ENCODE results near the gene LBP.
"Not testable (repeated sequence)": the region's sequence is repeated elsewhere in the genome, so short reads cannot be mapped to it uniquely, and the experiment has no call there.

Gene LBP

DNA sequence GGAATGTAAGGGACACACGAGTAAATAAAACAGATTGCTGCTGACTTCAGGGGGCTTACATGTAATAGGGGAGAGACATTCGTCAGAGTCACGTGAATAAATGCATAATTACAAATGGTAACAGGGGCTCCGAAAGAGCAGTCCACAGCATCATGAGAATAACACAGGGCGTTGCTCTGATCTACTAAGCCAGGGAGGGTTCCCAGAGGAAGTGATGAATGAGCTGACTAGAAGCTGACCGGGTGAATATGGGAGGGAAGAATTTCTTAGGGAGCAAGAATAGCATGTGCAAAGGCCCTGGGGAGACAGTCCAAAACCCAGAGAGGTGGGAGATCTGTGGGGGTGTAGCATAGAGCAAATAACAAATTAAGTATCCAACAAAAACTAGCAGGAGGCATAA, 39.9 kb upstream of the LBP start:
- Histone ChIP-seq H3K4me1 (ENCODE audit: control insufficient read depth in 1 of 2, insufficient read depth in 2 of 2, low read length in 2 of 2) (peaks cover 0 to 7% of the 10 kb centered on the region in 2 donors), H3K27me3 (ENCODE audit: control insufficient read depth in 1 of 2, insufficient read depth in 2 of 2, low read length in 2 of 2) (peaks cover 4 to 13% of the 10 kb centered on the region in 2 donors), H3K9me3 (ENCODE audit: control insufficient read depth in 1 of 2, low read length in 2 of 2) (no peaks in the 10 kb centered on the region), H3K36me3 (ENCODE audit: control insufficient read depth in 1 of 2, insufficient read depth in 2 of 2, low read length in 2 of 2) (no peaks in the 10 kb centered on the region), H3K4me3 (ENCODE audit: low read depth in 1 of 2, low read length in 2 of 2) (no peak overlapping the region), H3K9ac (ENCODE audit: low read depth in 1 of 2, low read length in 2 of 2) (no peak overlapping the region), H3K27ac (ENCODE audit: low read depth, low read length) (no peak overlapping the region)

GRCh38 chr20:38307371-38308046, 38.8 kb upstream of the LBP start:
- H3K4me1 ChIP-seq (ENCODE audit: control insufficient read depth in 1 of 2, insufficient read depth in 2 of 2, low read length in 2 of 2): peaks cover 0 to 7% of the 10 kb centered on the region in 2 donors
- H3K27me3 ChIP-seq (ENCODE audit: control insufficient read depth in 1 of 2, insufficient read depth in 2 of 2, low read length in 2 of 2): peaks cover 4 to 13% of the 10 kb centered on the region in 2 donors
- no peak overlapping the region for H3K4me3 ChIP-seq (ENCODE audit: low read depth in 1 of 2, low read length in 2 of 2)
- no peak overlapping the region for H3K27ac ChIP-seq (ENCODE audit: low read depth, low read length)
- H3K9me3 ChIP-seq (ENCODE audit: control insufficient read depth in 1 of 2, low read length in 2 of 2): no peaks in the 10 kb centered on the region
- H3K36me3 ChIP-seq (ENCODE audit: control insufficient read depth in 1 of 2, insufficient read depth in 2 of 2, low read length in 2 of 2): no peaks in the 10 kb centered on the region
- H3K9ac ChIP-seq (ENCODE audit: low read depth in 1 of 2, low read length in 2 of 2): no peak overlapping the region

DNA sequence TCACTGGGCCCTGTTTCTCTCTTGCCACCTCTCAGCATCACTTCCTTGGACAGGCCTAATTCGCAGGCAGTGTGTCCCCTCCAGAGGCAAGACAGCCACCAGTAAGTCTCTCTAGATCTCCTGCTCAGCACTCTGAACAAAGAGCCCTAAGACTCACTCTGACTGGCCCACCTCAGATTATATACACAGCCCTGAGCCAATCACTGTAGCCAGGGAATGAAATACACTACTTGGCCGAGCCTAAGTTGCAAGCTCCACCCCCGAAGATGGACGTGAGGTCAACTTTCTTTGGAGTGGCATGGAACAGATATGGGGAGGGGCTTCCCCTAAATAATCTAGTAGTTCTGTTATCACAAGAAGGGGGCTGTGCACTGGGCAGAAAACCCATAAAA, 38.2 kb upstream of the LBP start:
- Histone ChIP-seq H3K4me3 (ENCODE audit: low read depth in 1 of 2, low read length in 2 of 2) (no peak overlapping the region), H3K36me3 (ENCODE audit: control insufficient read depth in 1 of 2, insufficient read depth in 2 of 2, low read length in 2 of 2) (no peaks in the 10 kb centered on the region), H3K4me1 (ENCODE audit: control insufficient read depth in 1 of 2, insufficient read depth in 2 of 2, low read length in 2 of 2) (peaks cover 0 to 7% of the 10 kb centered on the region in 2 donors), H3K9ac (ENCODE audit: low read depth in 1 of 2, low read length in 2 of 2) (no peak overlapping the region), H3K9me3 (ENCODE audit: control insufficient read depth in 1 of 2, low read length in 2 of 2) (no peaks in the 10 kb centered on the region), H3K27ac (ENCODE audit: low read depth, low read length) (no peak overlapping the region), H3K27me3 (ENCODE audit: control insufficient read depth in 1 of 2, insufficient read depth in 2 of 2, low read length in 2 of 2) (peaks cover 0 to 10% of the 10 kb centered on the region in 2 donors)

DNA sequence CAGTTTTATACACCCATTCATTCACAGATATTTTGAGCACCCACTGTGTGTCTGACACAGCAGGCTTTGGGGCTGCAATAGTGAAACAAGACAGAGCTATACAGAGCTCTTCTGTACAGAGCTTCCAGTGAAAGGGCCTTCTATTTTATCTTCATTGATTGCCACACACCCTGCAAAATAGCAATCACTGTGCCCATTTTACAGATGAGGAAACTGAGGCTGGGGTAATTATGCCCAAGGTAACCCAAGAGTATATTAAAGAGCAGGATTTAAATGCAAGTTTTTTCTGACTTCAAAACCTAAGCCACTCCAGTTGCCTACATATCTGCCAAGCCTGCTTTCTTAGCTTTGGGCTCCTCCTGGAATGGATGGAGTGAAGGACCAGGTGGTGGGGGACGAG, 37.8 kb upstream of the LBP start:
- H3K4me1 ChIP-seq (ENCODE audit: control insufficient read depth in 1 of 2, insufficient read depth in 2 of 2, low read length in 2 of 2): peaks cover 0 to 7% of the 10 kb centered on the region in 2 donors
- no peaks in the 10 kb centered on the region for H3K36me3 ChIP-seq (ENCODE audit: control insufficient read depth in 1 of 2, insufficient read depth in 2 of 2, low read length in 2 of 2)
- H3K27me3 ChIP-seq (ENCODE audit: control insufficient read depth in 1 of 2, insufficient read depth in 2 of 2, low read length in 2 of 2): peaks cover 0 to 10% of the 10 kb centered on the region in 2 donors
- H3K9me3 ChIP-seq (ENCODE audit: control insufficient read depth in 1 of 2, low read length in 2 of 2): no peaks in the 10 kb centered on the region
- H3K27ac ChIP-seq (ENCODE audit: low read depth, low read length): no peak overlapping the region
- no peak overlapping the region for H3K4me3 ChIP-seq (ENCODE audit: low read depth in 1 of 2, low read length in 2 of 2)
- no peak overlapping the region for H3K9ac ChIP-seq (ENCODE audit: low read depth in 1 of 2, low read length in 2 of 2)

GRCh38 chr20:38311091-38311490, 35.2 kb upstream of the LBP start:
- no peaks in the 10 kb centered on the region for H3K4me1 ChIP-seq (ENCODE audit: control insufficient read depth in 1 of 2, insufficient read depth in 2 of 2, low read length in 2 of 2)
- H3K9ac ChIP-seq (ENCODE audit: low read depth in 1 of 2, low read length in 2 of 2): no peak overlapping the region
- no peaks in the 10 kb centered on the region for H3K9me3 ChIP-seq (ENCODE audit: control insufficient read depth in 1 of 2, low read length in 2 of 2)
- H3K27ac ChIP-seq (ENCODE audit: low read depth, low read length): no peak overlapping the region
- no peaks in the 10 kb centered on the region for H3K27me3 ChIP-seq (ENCODE audit: control insufficient read depth in 1 of 2, insufficient read depth in 2 of 2, low read length in 2 of 2)
- no peaks in the 10 kb centered on the region for H3K36me3 ChIP-seq (ENCODE audit: control insufficient read depth in 1 of 2, insufficient read depth in 2 of 2, low read length in 2 of 2)
- no peak overlapping the region for H3K4me3 ChIP-seq (ENCODE audit: low read depth in 1 of 2, low read length in 2 of 2)

GRCh38 chr20:38311491-38311890, 34.8 kb upstream of the LBP start:
- no peaks in the 10 kb centered on the region for H3K9me3 ChIP-seq (ENCODE audit: control insufficient read depth in 1 of 2, low read length in 2 of 2)
- no peaks in the 10 kb centered on the region for H3K36me3 ChIP-seq (ENCODE audit: control insufficient read depth in 1 of 2, insufficient read depth in 2 of 2, low read length in 2 of 2)
- H3K9ac ChIP-seq (ENCODE audit: low read depth in 1 of 2, low read length in 2 of 2): no peak overlapping the region
- no peak overlapping the region for H3K4me3 ChIP-seq (ENCODE audit: low read depth in 1 of 2, low read length in 2 of 2)
- no peaks in the 10 kb centered on the region for H3K4me1 ChIP-seq (ENCODE audit: control insufficient read depth in 1 of 2, insufficient read depth in 2 of 2, low read length in 2 of 2)
- no peak overlapping the region for H3K27ac ChIP-seq (ENCODE audit: low read depth, low read length)
- H3K27me3 ChIP-seq (ENCODE audit: control insufficient read depth in 1 of 2, insufficient read depth in 2 of 2, low read length in 2 of 2): no peaks in the 10 kb centered on the region

DNA sequence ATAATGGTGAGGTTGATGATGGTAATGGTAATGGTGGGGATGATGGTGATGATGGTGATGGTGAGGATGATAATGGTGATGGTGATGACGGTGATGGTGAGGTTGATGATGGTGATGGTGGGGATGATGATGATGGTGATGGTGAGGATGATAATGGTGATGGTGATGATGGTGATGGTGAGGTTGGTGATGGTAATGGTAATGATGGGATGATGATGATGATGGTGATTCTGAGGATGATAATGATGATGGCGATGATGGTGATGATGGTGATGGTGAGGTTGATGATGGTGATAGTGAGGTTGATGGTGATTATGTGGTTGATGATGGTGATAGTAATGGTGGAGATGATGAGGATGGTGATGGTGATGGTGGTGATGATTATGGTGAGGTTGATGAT, 32.6 kb upstream of the LBP start:
- Histone ChIP-seq H3K4me3 (ENCODE audit: low read depth in 1 of 2, low read length in 2 of 2) (no peak overlapping the region), H3K4me1 (ENCODE audit: control insufficient read depth in 1 of 2, insufficient read depth in 2 of 2, low read length in 2 of 2) (no peaks in the 10 kb centered on the region), H3K9ac (ENCODE audit: low read depth in 1 of 2, low read length in 2 of 2) (no peak overlapping the region), H3K27ac (ENCODE audit: low read depth, low read length) (no peak overlapping the region), H3K9me3 (ENCODE audit: control insufficient read depth in 1 of 2, low read length in 2 of 2) (no peaks in the 10 kb centered on the region), H3K27me3 (ENCODE audit: control insufficient read depth in 1 of 2, insufficient read depth in 2 of 2, low read length in 2 of 2) (no peaks in the 10 kb centered on the region), H3K36me3 (ENCODE audit: control insufficient read depth in 1 of 2, insufficient read depth in 2 of 2, low read length in 2 of 2) (no peaks in the 10 kb centered on the region)

- H3K27me3 ChIP-seq (ENCODE audit: control insufficient read depth in 1 of 2, insufficient read depth in 2 of 2, low read length in 2 of 2); H3K36me3 ChIP-seq (ENCODE audit: control insufficient read depth in 1 of 2, insufficient read depth in 2 of 2, low read length in 2 of 2); H3K4me3 ChIP-seq (ENCODE audit: low read depth in 1 of 2, low read length in 2 of 2); H3K4me1 ChIP-seq (ENCODE audit: control insufficient read depth in 1 of 2, insufficient read depth in 2 of 2, low read length in 2 of 2); H3K9me3 ChIP-seq (ENCODE audit: control insufficient read depth in 1 of 2, low read length in 2 of 2); H3K9ac ChIP-seq (ENCODE audit: low read depth in 1 of 2, low read length in 2 of 2); H3K27ac ChIP-seq (ENCODE audit: low read depth, low read length): not testable (repeated sequence)
Observed at GRCh38 chr20:38314350-38314749, 31.9 kb upstream of the LBP start.

DNA sequence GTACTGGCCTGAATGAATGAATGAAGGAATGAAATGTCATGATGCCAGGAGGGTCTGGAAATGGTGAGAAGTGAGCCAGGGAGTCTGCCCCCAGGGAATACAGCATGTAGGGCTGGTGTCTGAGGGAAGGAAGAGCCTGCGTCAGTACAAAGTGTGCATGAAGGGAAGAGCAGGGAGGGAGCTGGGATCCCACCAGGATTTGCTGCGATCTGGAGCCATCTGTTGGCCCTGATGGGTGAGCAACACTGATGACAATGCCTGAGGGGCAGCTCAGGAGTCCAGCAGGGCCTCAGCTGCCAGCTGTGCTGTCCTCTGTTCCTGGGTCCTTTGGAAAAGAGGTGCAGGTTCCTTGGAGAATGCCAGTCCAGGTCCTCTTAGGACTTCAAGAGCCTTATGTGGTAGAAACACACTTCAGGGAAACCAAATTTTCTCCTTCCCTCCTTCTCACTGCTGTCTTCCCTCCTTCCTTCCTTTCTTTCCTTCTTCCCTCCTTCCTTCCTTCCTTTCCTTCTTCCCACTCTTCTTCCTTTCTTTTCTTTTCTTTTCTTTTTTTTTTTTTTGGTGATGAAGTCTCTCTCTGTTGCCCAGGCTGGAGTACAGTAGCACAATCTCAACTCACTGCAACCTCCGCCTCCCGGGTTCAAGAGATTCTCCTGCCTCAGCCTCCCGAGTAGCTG, 30.9 kb upstream of the LBP start:
- Histone ChIP-seq H3K27me3 (ENCODE audit: control insufficient read depth in 1 of 2, insufficient read depth in 2 of 2, low read length in 2 of 2) (no peaks in the 10 kb centered on the region), H3K4me3 (ENCODE audit: low read depth in 1 of 2, low read length in 2 of 2) (no peak overlapping the region), H3K27ac (ENCODE audit: low read depth, low read length) (no peak overlapping the region), H3K9ac (ENCODE audit: low read depth in 1 of 2, low read length in 2 of 2) (no peak overlapping the region), H3K4me1 (ENCODE audit: control insufficient read depth in 1 of 2, insufficient read depth in 2 of 2, low read length in 2 of 2) (no peaks in the 10 kb centered on the region), H3K36me3 (ENCODE audit: control insufficient read depth in 1 of 2, insufficient read depth in 2 of 2, low read length in 2 of 2) (no peaks in the 10 kb centered on the region), H3K9me3 (ENCODE audit: control insufficient read depth in 1 of 2, low read length in 2 of 2) (no peaks in the 10 kb centered on the region)

DNA sequence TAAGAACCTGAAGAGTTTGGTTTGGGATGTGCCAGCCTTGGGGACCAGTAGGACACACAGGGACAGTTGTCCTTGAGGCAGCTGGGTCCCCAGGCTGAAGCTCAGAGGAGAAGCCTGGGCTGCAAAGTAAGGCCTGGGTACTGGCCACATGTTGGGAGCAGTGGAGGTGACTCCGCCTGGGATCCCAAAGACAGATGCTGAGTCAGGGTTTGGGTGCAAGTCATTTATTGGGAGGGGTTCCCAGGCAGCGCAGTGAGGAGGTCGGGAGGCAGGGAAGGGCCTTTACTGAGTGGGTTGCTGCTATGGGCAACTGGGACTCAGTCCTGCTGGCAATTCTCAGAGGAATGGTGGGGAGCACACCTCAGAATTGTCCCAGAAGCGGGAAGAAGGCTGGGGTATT, 29.9 kb upstream of the LBP start:
- no peak overlapping the region for H3K27ac ChIP-seq (ENCODE audit: low read depth, low read length)
- no peaks in the 10 kb centered on the region for H3K4me1 ChIP-seq (ENCODE audit: control insufficient read depth in 1 of 2, insufficient read depth in 2 of 2, low read length in 2 of 2)
- no peaks in the 10 kb centered on the region for H3K27me3 ChIP-seq (ENCODE audit: control insufficient read depth in 1 of 2, insufficient read depth in 2 of 2, low read length in 2 of 2)
- H3K9ac ChIP-seq (ENCODE audit: low read depth in 1 of 2, low read length in 2 of 2): no peak overlapping the region
- no peaks in the 10 kb centered on the region for H3K36me3 ChIP-seq (ENCODE audit: control insufficient read depth in 1 of 2, insufficient read depth in 2 of 2, low read length in 2 of 2)
- no peaks in the 10 kb centered on the region for H3K9me3 ChIP-seq (ENCODE audit: control insufficient read depth in 1 of 2, low read length in 2 of 2)
- H3K4me3 ChIP-seq (ENCODE audit: low read depth in 1 of 2, low read length in 2 of 2): no peak overlapping the region
